ENCODE results near the gene TOMM22.

Gene TOMM22

DNA sequence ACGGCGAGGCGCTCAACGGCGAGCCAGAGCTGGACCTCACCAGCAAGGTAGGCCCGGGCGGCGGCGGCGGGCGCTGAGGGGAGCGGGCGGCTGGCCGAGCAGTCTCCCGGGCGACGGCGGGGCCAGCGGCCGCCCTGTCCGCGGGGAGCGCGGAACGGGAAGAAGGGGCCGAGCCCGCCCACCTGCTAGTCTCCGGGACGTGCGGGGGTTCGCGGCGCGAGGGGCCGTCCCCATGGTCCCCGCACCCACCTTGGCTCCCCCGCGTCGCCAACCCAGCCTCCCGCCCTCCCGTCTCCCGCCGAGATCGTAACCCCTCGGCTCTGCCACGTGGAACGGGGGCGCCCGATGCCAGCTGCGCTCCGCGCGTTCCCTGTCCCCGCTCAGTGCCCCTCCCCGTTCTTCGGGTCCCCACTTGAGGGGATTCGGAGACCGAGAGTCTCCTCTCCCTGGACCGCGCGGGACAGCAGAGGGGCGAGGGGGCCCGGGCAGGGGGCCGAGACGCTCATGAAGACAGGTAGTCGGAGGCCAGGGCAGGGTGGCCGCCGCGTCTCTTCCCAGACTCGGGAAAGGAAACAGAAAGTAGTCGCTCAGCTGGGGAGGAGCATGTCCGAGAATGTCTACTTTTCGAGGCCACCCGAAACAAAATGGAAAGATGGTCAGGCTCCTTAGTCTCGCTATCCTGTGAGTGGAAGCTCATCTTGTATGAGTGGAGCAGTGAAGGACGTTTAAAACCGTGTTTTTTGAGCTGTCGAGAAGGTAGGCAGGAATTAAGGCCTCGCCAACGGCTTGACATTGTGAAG lies 24.5 kb downstream of the TOMM22 start:
- TF ChIP-seq SIN3A (IDR thresholded peaks at IDR 0.05; ENCODE audit: borderline replicate concordance, insufficient read depth, low read length) (no peak), TAF1 (IDR thresholded peaks at IDR 0.05; ENCODE audit: borderline replicate concordance, insufficient read depth, low read length) (no peak), POLR2AphosphoS5 (IDR thresholded peaks at IDR 0.05; ENCODE audit: low read depth, low read length) (no peak), FOXP2 (optimal IDR thresholded peaks at IDR 0.05; ENCODE audit: borderline replicate concordance, extremely low read depth, extremely low read length, insufficient read depth) (no peak)
- TF ChIP-seq, protein P1, sequence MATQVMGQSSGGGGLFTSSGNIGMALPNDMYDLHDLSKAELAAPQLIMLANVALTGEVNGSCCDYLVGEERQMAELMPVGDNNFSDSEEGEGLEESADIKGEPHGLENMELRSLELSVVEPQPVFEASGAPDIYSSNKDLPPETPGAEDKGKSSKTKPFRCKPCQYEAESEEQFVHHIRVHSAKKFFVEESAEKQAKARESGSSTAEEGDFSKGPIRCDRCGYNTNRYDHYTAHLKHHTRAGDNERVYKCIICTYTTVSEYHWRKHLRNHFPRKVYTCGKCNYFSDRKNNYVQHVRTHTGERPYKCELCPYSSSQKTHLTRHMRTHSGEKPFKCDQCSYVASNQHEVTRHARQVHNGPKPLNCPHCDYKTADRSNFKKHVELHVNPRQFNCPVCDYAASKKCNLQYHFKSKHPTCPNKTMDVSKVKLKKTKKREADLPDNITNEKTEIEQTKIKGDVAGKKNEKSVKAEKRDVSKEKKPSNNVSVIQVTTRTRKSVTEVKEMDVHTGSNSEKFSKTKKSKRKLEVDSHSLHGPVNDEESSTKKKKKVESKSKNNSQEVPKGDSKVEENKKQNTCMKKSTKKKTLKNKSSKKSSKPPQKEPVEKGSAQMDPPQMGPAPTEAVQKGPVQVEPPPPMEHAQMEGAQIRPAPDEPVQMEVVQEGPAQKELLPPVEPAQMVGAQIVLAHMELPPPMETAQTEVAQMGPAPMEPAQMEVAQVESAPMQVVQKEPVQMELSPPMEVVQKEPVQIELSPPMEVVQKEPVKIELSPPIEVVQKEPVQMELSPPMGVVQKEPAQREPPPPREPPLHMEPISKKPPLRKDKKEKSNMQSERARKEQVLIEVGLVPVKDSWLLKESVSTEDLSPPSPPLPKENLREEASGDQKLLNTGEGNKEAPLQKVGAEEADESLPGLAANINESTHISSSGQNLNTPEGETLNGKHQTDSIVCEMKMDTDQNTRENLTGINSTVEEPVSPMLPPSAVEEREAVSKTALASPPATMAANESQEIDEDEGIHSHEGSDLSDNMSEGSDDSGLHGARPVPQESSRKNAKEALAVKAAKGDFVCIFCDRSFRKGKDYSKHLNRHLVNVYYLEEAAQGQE (IDR thresholded peaks at IDR 0.05; ENCODE audit: insufficient read depth in 1 of 2, low read depth in 2 of 2, low read length in 2 of 2): no peak

DNA sequence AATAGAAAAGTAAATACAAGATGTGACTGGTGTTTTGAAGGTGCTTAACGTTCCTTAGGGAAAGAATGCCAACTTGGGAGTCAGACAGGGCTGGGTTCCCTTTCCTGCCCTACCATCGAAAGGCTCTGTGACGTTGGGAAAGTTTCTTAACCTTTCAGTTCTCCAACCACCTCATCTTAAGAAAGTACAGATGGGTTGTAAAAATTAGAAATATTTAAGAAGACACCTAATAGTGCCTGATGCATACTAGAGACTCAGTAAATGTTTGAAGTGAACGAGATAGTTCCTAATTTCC lies 25.1 kb downstream of the TOMM22 start:
- TF ChIP-seq TAF1 (IDR thresholded peaks at IDR 0.05; ENCODE audit: borderline replicate concordance, insufficient read depth, low read length) (no peak), POLR2AphosphoS5 (IDR thresholded peaks at IDR 0.05; ENCODE audit: low read depth, low read length) (no peak), SIN3A (IDR thresholded peaks at IDR 0.05; ENCODE audit: borderline replicate concordance, insufficient read depth, low read length) (no peak)
- TF ChIP-seq, protein P1 (IDR thresholded peaks at IDR 0.05; ENCODE audit: insufficient read depth in 1 of 2, low read depth in 2 of 2, low read length in 2 of 2): no peak

DNA sequence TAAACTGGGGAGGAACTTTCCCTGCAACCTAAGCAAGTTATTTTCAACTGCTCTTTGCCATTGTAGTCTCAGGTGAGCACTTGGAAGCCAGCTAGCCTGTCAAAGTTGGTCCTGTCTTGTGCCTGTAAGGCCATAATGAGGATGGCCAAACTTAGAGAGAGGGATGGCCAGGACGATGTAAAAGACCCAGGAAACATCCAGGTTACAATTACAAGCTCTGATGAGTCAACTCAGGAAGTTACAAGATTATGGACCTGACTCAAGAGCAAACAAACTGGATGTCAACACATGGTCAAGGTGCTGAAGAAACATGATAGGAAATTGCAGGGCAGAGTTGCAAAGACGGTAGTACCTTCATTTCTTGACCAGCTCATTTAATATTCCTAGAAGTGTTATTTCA lies 25.6 kb downstream of the TOMM22 start:
- TF ChIP-seq TAF1 (IDR thresholded peaks at IDR 0.05; ENCODE audit: borderline replicate concordance, insufficient read depth, low read length) (no peak), POLR2AphosphoS5 (IDR thresholded peaks at IDR 0.05; ENCODE audit: low read depth, low read length) (no peak), SIN3A (IDR thresholded peaks at IDR 0.05; ENCODE audit: borderline replicate concordance, insufficient read depth, low read length) (peak; percentile 22; the same call in 1 of the 2 replicates)

DNA sequence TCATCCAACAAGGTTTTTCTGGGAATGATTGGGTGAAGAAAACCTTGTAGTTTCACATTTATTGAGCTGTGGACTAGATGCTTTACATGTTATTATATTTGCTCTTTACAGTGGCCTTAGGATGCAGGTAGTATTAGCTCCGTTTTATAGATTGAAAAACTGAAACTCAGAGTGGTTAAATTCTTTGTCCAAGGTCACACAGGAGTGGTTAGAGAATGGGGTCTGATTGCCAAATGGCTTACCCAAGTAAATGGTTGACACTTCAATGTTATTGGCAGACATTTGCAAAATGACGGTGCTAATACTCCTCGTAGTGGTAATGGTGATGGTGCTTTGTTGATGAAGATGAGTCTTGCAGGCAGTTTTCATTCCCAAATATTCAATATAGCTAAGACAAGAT lies 26.2 kb downstream of the TOMM22 start:
- TF ChIP-seq POLR2AphosphoS5 (IDR thresholded peaks at IDR 0.05; ENCODE audit: low read depth, low read length) (no peak), FOXP2 (optimal IDR thresholded peaks at IDR 0.05; ENCODE audit: borderline replicate concordance, extremely low read depth, extremely low read length, insufficient read depth) (no peak), TAF1 (IDR thresholded peaks at IDR 0.05; ENCODE audit: borderline replicate concordance, insufficient read depth, low read length) (no peak), SIN3A (IDR thresholded peaks at IDR 0.05; ENCODE audit: borderline replicate concordance, insufficient read depth, low read length) (no peak)
- TF ChIP-seq, protein P1 (IDR thresholded peaks at IDR 0.05; ENCODE audit: insufficient read depth in 1 of 2, low read depth in 2 of 2, low read length in 2 of 2): no peak

DNA sequence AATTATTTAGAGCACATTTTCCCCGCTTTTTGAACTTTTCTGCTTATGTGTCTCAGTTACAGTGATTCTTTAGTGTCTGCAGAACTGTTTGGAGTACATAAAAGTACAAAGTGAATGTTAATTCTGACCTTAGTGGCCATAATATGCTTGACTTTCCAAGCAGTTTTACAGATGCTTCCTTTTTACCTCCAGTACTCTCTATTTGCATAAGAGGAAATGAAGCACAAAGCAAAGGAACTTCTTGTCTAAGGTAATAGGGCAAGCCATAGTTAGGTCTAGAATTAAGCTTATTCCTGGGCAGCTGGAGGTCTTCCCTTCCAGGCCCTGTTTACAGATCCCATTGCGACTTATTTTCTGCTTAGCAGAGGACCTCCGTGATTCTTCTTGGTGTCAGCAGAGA lies 27.5 kb downstream of the TOMM22 start:
- TF ChIP-seq FOXP2 (optimal IDR thresholded peaks at IDR 0.05; ENCODE audit: borderline replicate concordance, extremely low read depth, extremely low read length, insufficient read depth) (no peak), TAF1 (IDR thresholded peaks at IDR 0.05; ENCODE audit: borderline replicate concordance, insufficient read depth, low read length) (no peak), SIN3A (IDR thresholded peaks at IDR 0.05; ENCODE audit: borderline replicate concordance, insufficient read depth, low read length) (no peak), POLR2AphosphoS5 (IDR thresholded peaks at IDR 0.05; ENCODE audit: low read depth, low read length) (no peak)
- TF ChIP-seq, protein P1 (IDR thresholded peaks at IDR 0.05; ENCODE audit: insufficient read depth in 1 of 2, low read depth in 2 of 2, low read length in 2 of 2): no peak

Data from PFSK-1 (cell line).